Measurements from ENCODE around the gene LRRC57. TPM values are rescaled to one million over a fixed set of nuclear protein-coding genes. Genes with fewer than 3 reads are reported as not detected.

The LRRC57 gene
- total RNA-seq, 1 experiment from 2014 or later: 16.6 TPM

DNA sequence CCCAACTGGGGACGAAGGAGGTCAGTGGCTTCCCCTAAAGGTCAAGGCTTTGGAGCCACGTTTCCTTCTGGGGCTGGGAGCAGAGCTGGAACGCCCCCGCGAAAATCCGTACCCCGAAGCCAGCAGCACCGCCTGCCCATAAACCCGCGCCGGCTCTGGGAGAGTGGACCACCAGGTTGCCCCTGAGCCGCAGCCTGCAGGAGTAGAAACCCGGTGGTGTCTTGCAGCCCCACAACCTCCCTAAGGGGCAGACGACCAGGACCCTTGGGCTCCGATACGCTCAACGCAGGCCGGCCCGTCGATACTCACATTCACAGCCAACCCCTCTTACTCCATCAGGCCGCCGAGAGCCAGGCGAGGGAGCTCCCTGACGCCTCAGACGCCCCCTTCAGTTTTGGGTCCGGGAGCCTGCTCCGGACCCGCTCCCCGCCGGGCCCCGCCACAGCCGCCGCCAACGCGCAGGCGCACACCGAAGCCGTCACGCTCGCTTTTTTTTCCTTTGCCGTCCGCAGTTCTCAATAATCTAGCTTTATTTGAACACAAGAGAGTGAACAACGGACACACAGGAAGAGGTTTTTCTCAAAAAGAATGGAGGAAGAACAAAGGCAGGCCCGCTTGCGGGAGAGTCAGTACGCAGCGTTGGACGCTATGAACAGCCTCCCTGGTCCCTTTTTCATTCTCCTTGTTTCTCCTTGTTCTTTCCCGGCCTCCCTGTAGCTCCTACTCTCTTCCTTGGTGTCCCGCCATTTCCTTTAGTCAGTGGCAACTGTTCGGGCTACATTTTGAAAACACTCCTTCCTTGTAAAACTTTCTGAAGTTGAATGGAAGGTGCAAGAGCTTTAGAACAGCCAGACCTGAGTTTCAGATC is 57.7 kb downstream of the LRRC57 start, which contains the start of gene ZNF106 (continued):
- TF ChIP-seq, protein P1, sequence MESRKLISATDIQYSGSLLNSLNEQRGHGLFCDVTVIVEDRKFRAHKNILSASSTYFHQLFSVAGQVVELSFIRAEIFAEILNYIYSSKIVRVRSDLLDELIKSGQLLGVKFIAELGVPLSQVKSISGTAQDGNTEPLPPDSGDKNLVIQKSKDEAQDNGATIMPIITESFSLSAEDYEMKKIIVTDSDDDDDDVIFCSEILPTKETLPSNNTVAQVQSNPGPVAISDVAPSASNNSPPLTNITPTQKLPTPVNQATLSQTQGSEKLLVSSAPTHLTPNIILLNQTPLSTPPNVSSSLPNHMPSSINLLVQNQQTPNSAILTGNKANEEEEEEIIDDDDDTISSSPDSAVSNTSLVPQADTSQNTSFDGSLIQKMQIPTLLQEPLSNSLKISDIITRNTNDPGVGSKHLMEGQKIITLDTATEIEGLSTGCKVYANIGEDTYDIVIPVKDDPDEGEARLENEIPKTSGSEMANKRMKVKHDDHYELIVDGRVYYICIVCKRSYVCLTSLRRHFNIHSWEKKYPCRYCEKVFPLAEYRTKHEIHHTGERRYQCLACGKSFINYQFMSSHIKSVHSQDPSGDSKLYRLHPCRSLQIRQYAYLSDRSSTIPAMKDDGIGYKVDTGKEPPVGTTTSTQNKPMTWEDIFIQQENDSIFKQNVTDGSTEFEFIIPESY (IDR thresholded peaks at IDR 0.05; ENCODE audit: extremely low read depth, insufficient replicate concordance, low read length): no peak
- no peak for TF ChIP-seq ZNF274 (IDR thresholded peaks at IDR 0.05; ENCODE audit: low read depth, low read length)
- TF ChIP-seq CEBPB (IDR thresholded peaks at IDR 0.05; ENCODE audit: low read depth): no peak
- no peak for TF ChIP-seq EZH2phosphoT487 (IDR thresholded peaks at IDR 0.05; ENCODE audit: borderline replicate concordance)
- TF ChIP-seq ELF1 (IDR thresholded peaks at IDR 0.05; ENCODE audit: borderline replicate concordance, low read depth): peak; percentile 71

DNA sequence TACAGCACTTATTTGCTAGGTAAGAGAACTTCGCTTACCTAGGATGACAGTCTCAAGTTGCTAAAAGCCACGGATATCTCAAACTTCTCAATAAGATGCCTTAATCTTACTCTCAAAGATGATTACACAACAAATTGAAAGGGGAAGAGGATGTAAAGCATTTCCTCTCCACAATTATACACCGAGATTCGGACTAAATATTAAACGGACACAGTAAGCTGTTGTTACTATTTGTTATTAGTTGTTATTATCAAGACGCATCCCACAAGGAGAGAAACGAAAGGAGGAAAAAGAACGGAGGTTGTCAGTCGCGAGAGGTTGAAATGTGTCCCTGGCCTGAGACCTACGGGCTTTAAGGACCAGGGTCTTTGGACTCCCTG is 58.3 kb downstream of the LRRC57 start:
- ChIA-PET RAD21 (ENCODE audit: low non-redundant PET in 1 of 2, low total read pairs in 2 of 2, uncharacterized antibody in 2 of 2, unreplicated experiment in 2 of 2) (no interaction called here), POLR2A (no interaction called here), CTCF (no interaction called here)
- Histone ChIP-seq H3K36me3 (ENCODE audit: control insufficient read depth in 1 of 2, insufficient read depth in 2 of 2, low read length in 2 of 2) (no peaks in the 10 kb centered on the region), H3K79me2 (ENCODE audit: insufficient read depth, low read length) (peaks cover 37% of the 10 kb centered on the region), H3K9me3 (ENCODE audit: control insufficient read depth in 1 of 2, insufficient read depth in 1 of 2, low read depth in 1 of 2, low read length in 2 of 2) (no peaks in the 10 kb centered on the region), H2AFZ (ENCODE audit: low read depth, low read length, poor library complexity, severe bottlenecking) (no peak overlapping the region), H3K27me3 (ENCODE audit: insufficient read depth, low read length) (no peaks in the 10 kb centered on the region), H3K9me2 (ENCODE audit: insufficient read depth) (no peaks in the 10 kb centered on the region), H3K4me2 (ENCODE audit: low read length) (peak overlapping the region; percentile 98), H3K27ac (ENCODE audit: low read depth, low read length) (peak overlapping the region; percentile 53), H4K20me1 (ENCODE audit: insufficient read depth) (no peaks in the 10 kb centered on the region), H3K4me3 (replicated peaks in 1 of 2; ENCODE audit: low read depth in 1 of 2, low read length in 2 of 2) (peak overlapping the region; percentile 87 to 97), H3K9ac (ENCODE audit: low read length) (peak overlapping the region; percentile 86), H3K4me1 (ENCODE audit: control insufficient read depth in 1 of 2, insufficient read depth in 2 of 2, low read length in 2 of 2) (peaks cover 10 to 16% of the 10 kb centered on the region in 2 experiments)
- DNase-seq (ENCODE audit: low read depth, low spot score): no peak
- intact Hi-C loops (cut with micrococcal nuclease): no loop called here
- ATAC-seq: no peak
- BruUV-seq (replicated peaks): TSS peak; percentile 64
- TF ChIP-seq, protein P2, sequence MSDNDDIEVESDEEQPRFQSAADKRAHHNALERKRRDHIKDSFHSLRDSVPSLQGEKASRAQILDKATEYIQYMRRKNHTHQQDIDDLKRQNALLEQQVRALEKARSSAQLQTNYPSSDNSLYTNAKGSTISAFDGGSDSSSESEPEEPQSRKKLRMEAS (IDR thresholded peaks at IDR 0.05): peak; percentile 5; the same call in 1 of the 2 replicates
- no peak for TF ChIP-seq CEBPB (IDR thresholded peaks at IDR 0.05; ENCODE audit: low read depth)

Other genes starting within 250 kb of the LRRC57 start
- gene CAPN3, start 189.3 kb downstream of the LRRC57 start, total RNA-seq (2021; ENCODE audit: unreplicated experiment): 1.8 TPM
- gene ZNF106, start 57.7 kb downstream of the LRRC57 start, total RNA-seq (2021; ENCODE audit: unreplicated experiment): 28.5 TPM
- 31.2 TPM for gene SNAP23, start 53.2 kb downstream of the LRRC57 start, total RNA-seq (2021; ENCODE audit: unreplicated experiment)
- gene HAUS2, start within 50 bp of the LRRC57 start, total RNA-seq (2021; ENCODE audit: unreplicated experiment): 39.8 TPM
- gene STARD9, start 26.8 kb upstream of the LRRC57 start, total RNA-seq (2021; ENCODE audit: unreplicated experiment): 5.0 TPM
- gene CDAN1, start 188.3 kb upstream of the LRRC57 start, total RNA-seq (2021; ENCODE audit: unreplicated experiment): 22.4 TPM